SK-N-SH treated with all-trans-retinoic acid at 6 μM for 48 hours (cell line): ENCODE data around the gene FLOT2.

Experiments
- ARNTL ChIP-seq: fragments of 450-650 bp; formaldehyde crosslinking; IDR thresholded peaks from 2 replicates; pipeline ENCODE4 v1.5.0; 2020; ENCODE audit warnings: low read depth, mild to moderate bottlenecking, moderate library complexity, borderline replicate concordance
- BACH2 ChIP-seq: fragments of 250-450 bp; sonication (Bioruptor Pico); IDR thresholded peaks from 2 replicates; pipeline ENCODE4 v1.9.0; 2021; ENCODE audit warnings: mild to moderate bottlenecking, borderline replicate concordance
- ESRRG ChIP-seq: fragments of 250-450 bp; sonication (Bioruptor Pico); IDR thresholded peaks from 2 replicates; pipeline ENCODE4 v1.6.1; 2021; ENCODE audit warnings: mild to moderate bottlenecking
- RARB ChIP-seq: fragments of 250-450 bp; sonication (Bioruptor Pico); IDR thresholded peaks from 2 replicates; pipeline ENCODE4 v1.8.0; 2021; ENCODE audit warnings: mild to moderate bottlenecking, moderate library complexity
- ZC3H10 ChIP-seq: fragments of 250-450 bp; sonication (Bioruptor Pico); IDR thresholded peaks from 2 replicates; pipeline ENCODE4 v1.5.1; 2021; ENCODE audit warnings: mild to moderate bottlenecking, moderate library complexity
- ZFP30 ChIP-seq: fragments of 450-650 bp; formaldehyde crosslinking; IDR thresholded peaks from 2 replicates; pipeline ENCODE4 v1.5.0; 2022; ENCODE audit warnings: mild to moderate bottlenecking, moderate library complexity
- ZNF565 ChIP-seq: fragments of 450-650 bp; formaldehyde crosslinking; conservative IDR thresholded peaks from 2 replicates; pipeline ENCODE4 v1.5.0; 2020; ENCODE audit warnings: low read depth, mild to moderate bottlenecking, moderate library complexity
- ZNF70 ChIP-seq: fragments of 450-650 bp; formaldehyde crosslinking; IDR thresholded peaks from 2 replicates; pipeline ENCODE4 v1.5.0; 2020; ENCODE audit warnings: mild to moderate bottlenecking, moderate library complexity
- TF ChIP-seq, protein P1 (sequence below): fragments of 250-450 bp; sonication (Bioruptor Pico); IDR thresholded peaks from 2 replicates; pipeline ENCODE4 v1.5.1; 2021; ENCODE audit warnings: mild to moderate bottlenecking, moderate library complexity
- TF ChIP-seq, protein P2 (sequence below): fragments of 250-450 bp; sonication (Bioruptor Pico); IDR thresholded peaks from 2 replicates; pipeline ENCODE4 v1.8.0; 2020; ENCODE audit warnings: mild to moderate bottlenecking, moderate library complexity, borderline replicate concordance

DNA sequence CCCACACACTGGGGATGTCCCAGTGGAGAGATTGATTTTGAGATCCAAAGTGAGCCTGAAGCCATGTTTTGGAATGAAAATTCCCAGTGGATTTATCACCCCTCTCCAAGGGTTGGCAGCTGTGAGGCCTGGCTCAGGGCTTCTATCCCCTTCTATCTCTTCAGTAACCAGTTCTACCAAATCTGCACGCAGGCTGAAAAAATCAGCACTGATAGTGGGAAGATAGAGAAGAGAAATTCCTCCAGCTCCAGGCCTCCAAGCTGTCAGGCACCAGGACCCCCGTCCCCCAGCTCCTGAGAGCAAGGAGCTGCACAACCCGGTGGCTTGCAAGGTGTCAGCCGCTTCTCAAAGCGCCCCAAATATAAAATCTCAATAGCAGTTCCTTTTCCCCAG, 1.0 kb downstream of the FLOT2 start:
- TF ChIP-seq ZNF565 (CRISPR knock-in tag) (no peak), RARB (CRISPR knock-in tag) (no peak), ZNF70 (CRISPR knock-in tag) (no peak), ESRRG (CRISPR knock-in tag) (no peak), BACH2 (CRISPR knock-in tag) (no peak), ARNTL (CRISPR knock-in tag) (no peak), ZFP30 (CRISPR knock-in tag) (no peak), ZC3H10 (CRISPR knock-in tag) (no peak)
- TF ChIP-seq, protein P1, sequence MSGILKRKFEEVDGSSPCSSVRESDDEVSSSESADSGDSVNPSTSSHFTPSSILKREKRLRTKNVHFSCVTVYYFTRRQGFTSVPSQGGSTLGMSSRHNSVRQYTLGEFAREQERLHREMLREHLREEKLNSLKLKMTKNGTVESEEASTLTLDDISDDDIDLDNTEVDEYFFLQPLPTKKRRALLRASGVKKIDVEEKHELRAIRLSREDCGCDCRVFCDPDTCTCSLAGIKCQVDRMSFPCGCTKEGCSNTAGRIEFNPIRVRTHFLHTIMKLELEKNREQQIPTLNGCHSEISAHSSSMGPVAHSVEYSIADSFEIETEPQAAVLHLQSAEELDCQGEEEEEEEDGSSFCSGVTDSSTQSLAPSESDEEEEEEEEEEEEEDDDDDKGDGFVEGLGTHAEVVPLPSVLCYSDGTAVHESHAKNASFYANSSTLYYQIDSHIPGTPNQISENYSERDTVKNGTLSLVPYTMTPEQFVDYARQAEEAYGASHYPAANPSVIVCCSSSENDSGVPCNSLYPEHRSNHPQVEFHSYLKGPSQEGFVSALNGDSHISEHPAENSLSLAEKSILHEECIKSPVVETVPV (CRISPR knock-in tag) = no peak
- TF ChIP-seq, protein P2, sequence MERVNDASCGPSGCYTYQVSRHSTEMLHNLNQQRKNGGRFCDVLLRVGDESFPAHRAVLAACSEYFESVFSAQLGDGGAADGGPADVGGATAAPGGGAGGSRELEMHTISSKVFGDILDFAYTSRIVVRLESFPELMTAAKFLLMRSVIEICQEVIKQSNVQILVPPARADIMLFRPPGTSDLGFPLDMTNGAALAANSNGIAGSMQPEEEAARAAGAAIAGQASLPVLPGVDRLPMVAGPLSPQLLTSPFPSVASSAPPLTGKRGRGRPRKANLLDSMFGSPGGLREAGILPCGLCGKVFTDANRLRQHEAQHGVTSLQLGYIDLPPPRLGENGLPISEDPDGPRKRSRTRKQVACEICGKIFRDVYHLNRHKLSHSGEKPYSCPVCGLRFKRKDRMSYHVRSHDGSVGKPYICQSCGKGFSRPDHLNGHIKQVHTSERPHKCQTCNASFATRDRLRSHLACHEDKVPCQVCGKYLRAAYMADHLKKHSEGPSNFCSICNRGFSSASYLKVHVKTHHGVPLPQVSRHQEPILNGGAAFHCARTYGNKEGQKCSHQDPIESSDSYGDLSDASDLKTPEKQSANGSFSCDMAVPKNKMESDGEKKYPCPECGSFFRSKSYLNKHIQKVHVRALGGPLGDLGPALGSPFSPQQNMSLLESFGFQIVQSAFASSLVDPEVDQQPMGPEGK (CRISPR knock-in tag) = no peak
